ENCODE measurements around the gene AHRR.

AHRR gene

DNA sequence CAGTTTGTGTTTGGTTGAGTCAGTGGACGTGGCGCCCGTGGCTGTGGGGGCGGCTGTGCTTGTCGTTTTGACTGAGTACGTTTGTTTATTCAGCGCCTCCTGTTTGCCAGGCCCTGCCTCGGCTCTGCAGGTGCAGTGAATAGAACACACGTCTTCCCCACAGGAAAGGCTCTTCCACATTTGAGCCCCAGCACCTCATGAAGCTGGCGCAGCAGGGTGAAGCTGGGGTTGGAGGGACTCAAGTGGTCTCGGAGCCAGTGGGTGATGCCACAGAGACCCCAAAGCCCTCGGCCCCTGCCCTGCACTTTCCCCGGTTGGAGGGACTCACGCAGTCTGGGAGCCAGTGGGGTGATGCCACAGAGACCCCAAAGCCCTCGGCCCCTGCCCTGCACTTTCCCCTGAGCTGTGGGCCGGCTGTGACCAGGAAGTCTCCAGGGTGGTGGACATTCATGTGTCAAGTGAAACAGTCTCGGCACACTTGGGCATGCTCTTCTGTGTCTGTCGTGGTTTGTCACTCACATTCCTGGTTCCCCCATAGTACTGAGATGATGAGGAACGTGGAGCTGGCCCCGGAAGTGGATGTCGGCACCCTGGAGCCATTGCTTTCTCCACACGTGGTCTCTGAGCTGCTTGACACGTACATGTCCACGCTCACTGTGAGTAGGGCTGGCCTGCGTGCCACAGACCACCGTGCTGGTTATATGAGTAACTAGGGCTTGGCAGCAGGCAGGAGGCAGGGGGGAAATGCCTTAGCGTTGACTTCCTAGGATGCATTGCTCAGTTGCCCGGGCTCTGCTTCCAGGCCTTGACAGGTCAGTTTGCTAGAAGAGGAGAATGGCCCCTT lies 135.1 kb downstream of the AHRR start:
- H3K4me3 ChIP-seq (ENCODE audit: low read depth, low read length) = no peak overlapping the region
- TF ChIP-seq, protein P1, sequence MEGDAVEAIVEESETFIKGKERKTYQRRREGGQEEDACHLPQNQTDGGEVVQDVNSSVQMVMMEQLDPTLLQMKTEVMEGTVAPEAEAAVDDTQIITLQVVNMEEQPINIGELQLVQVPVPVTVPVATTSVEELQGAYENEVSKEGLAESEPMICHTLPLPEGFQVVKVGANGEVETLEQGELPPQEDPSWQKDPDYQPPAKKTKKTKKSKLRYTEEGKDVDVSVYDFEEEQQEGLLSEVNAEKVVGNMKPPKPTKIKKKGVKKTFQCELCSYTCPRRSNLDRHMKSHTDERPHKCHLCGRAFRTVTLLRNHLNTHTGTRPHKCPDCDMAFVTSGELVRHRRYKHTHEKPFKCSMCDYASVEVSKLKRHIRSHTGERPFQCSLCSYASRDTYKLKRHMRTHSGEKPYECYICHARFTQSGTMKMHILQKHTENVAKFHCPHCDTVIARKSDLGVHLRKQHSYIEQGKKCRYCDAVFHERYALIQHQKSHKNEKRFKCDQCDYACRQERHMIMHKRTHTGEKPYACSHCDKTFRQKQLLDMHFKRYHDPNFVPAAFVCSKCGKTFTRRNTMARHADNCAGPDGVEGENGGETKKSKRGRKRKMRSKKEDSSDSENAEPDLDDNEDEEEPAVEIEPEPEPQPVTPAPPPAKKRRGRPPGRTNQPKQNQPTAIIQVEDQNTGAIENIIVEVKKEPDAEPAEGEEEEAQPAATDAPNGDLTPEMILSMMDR (IDR thresholded peaks at IDR 0.05; ENCODE audit: low read depth, low read length, missing control alignments) = no peak
- in situ Hi-C loops (cut with HindIII; ENCODE audit: low sequenced_read_pairs) = no loop called here
- DNase-seq (ENCODE audit: low read depth) = no peak

DNA sequence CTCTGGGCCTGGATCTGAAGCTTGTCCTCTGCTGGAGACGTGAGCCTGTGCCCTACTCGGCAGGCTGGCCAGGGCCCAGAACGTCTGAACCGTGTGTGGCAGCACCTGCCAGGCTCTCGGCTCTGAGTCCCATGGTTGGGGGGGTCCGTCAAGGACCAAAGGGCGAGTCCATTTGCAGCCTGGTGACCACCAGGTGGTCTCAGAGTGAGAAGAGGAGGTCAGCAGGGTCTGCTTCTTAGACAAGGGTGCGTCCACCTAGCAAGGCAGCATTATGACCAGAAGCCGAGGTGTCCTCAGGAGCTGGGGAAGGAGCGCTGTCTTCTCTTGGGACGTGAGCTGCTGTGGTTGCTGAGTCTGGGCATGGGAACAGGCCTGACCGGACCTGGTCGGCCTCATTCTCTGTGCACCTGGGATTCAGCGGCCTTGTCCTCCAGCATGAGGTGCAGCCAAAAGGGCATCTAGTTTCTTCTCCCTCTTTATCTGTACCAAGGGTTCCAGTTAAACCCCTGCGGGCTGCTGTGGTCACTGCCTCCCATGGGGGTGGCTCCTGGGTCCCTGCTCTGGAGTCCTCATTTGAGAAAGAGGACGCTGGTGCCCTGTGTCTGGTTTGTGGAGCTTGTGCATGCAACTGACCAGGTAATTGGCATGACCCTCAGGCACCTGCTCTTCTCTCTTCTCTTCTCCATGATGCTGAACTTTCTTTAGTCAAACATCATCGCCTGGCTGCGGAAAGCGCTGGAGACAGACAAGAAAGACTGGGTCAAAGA lies 135.9 kb downstream of the AHRR start:
- in situ Hi-C loops (cut with HindIII; ENCODE audit: low sequenced_read_pairs) = no loop called here
- TF ChIP-seq, protein P1 (IDR thresholded peaks at IDR 0.05; ENCODE audit: low read depth, low read length, missing control alignments) = no peak
- no peak for DNase-seq (ENCODE audit: low read depth)
- H3K4me3 ChIP-seq (ENCODE audit: low read depth, low read length) = no peak overlapping the region

DNA sequence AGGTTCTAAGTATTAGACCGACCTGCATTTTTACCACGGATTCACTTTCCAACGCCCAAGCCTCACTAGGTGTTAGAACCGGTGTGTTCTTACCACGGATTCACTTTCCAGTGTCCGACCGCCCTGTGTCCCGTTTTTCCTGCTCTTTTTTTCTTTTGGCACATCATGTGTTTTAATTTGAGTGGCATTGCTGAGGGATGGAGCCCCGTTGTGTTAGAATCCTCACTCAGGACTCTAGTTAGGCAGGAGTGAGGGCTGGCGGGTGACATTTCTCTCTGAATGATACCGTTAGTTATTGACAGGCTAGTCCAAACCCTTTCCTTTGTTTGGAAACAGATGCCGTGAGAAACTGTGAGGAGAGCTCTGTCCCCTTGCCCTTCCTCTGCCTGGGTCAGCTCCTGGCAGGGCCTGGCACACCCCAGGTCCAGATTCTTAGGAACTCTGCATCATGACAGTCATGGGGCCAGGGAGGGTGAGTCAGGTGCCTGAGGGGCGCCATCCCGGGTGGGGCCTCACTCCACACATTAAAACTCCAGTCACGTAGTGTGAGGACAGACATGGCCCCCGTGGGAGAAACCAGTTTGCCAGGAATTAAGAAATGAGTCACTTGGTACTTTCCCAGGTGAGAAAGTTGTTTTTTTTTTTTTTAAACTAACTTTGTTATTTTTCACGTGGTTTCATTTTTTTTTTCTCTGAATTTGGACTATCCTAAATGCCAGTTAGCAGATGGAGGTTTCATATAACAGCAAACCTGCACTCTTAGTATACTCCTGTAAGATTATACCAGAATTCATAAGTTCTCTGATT lies 137.2 kb downstream of the AHRR start:
- no peak for DNase-seq (ENCODE audit: low read depth)
- TF ChIP-seq, protein P1 (IDR thresholded peaks at IDR 0.05; ENCODE audit: low read depth, low read length, missing control alignments) = no peak
- in situ Hi-C loops (cut with HindIII; ENCODE audit: low sequenced_read_pairs) = no loop called here
- H3K4me3 ChIP-seq (ENCODE audit: low read depth, low read length) = no peak overlapping the region

DNA sequence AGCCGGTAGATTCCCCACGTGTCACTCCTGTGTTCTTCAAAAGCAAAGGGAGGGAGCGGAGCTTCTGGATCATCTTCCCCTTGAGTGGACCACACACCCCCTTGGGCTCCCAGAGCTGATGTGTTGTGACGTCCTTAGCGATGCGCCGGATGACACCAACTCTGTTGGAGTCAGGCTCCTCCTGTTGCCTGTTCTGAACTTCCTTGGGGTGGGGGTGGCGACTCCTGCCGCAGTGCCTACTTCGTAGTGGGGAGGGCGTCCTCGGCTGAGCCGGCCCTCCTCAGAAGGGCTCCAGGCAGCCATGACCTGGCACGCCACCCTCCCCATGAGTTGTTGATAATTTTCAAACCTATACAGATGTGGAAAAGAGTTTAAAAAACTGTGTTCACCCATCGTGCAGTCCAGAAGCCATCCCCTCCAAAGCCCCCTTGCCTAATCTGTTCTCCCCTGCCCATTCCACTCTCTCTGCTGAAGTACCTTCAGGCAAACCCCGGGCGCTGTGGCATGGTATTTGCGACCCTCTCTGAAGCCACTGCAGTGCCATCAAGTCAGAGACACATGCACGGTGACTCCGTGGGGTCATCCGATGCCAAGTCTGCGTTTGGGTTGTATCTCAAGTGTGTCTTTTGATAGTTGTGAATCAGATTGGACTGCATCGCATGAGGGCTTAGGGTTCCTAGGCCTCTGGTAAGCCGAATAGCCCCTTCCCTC lies 138.2 kb downstream of the AHRR start:
- no peak for DNase-seq (ENCODE audit: low read depth)
- H3K4me3 ChIP-seq (ENCODE audit: low read depth, low read length) = no peak overlapping the region
- in situ Hi-C loops (cut with HindIII; ENCODE audit: low sequenced_read_pairs) = no loop called here
- TF ChIP-seq, protein P1 (IDR thresholded peaks at IDR 0.05; ENCODE audit: low read depth, low read length, missing control alignments) = no peak

DNA sequence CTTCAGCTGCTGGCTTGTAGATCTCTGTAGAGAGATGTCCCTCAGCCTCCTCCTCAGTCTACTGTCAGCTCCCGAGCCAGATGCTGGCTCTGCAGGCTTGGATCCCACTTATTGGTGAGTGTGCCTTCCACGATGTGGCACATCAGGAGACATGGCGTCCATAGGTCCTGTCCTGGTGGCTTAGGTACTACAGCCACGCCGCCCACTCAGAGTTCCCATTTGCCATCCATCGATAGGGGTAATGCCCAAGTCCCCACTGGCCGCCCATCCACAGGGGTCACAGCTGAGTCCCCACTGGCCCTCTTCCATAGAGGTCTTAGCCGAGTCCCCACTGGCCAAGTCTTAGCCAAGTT lies 138.7 kb downstream of the AHRR start:
- H3K4me3 ChIP-seq (ENCODE audit: low read depth, low read length) = no peak overlapping the region
- TF ChIP-seq, protein P1 (IDR thresholded peaks at IDR 0.05; ENCODE audit: low read depth, low read length, missing control alignments) = no peak
- in situ Hi-C loops (cut with HindIII; ENCODE audit: low sequenced_read_pairs) = no loop called here
- no peak for DNase-seq (ENCODE audit: low read depth)

DNA sequence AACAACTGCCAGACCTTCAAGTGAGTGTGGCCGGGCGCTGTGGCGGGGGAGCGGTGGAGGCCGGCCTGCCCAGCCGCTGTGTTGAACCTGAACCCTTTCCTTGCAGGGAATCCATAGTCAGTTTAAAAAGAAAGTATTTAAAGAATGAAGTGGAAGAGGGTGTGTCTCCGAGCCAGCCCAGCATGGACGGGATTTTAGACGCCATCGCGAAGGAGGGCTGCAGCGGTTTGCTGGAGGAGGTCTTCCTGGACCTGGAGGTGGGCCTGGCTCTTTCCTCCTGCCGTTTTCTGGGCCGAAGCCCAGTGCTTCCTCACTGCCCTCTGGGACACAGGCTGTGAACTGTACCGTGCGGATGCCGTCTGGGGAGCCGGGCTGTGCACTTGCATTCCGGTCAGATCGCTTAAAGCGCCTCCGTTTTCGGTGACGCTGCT lies 140.6 kb downstream of the AHRR start:
- in situ Hi-C loops (cut with HindIII; ENCODE audit: low sequenced_read_pairs) = no loop called here
- DNase-seq (ENCODE audit: low read depth) = no peak
- H3K4me3 ChIP-seq (ENCODE audit: low read depth, low read length) = no peak overlapping the region
- TF ChIP-seq, protein P1 (IDR thresholded peaks at IDR 0.05; ENCODE audit: low read depth, low read length, missing control alignments) = no peak
